Hepatocyte (in vitro differentiated cells): ENCODE results near the gene C1QTNF9B.

Source experiments
- EZH2 ChIP-seq: fragments of 200-600 bp; sonication (generic); IDR thresholded peaks from 2 replicates; pipeline ENCODE4 v1.6.1; 2016; ENCODE audit warnings: antibody characterized with exemption, mild to moderate bottlenecking, borderline replicate concordance
- EZH2phosphoT487 ChIP-seq: fragments of 200-600 bp; sonication (generic); IDR thresholded peaks from one replicate; pipeline ENCODE4 v1.6.1; 2018; ENCODE audit warnings: antibody characterized with exemption, mild to moderate bottlenecking, low read depth, moderate library complexity; ENCODE audit not compliant: unreplicated experiment, severe bottlenecking
- TF ChIP-seq, protein P1 (sequence below): fragments of 200-600 bp; sonication (generic); IDR thresholded peaks from 2 replicates; pipeline ENCODE4 v1.5.1; 2016; ENCODE audit warnings: antibody characterized with exemption, mild to moderate bottlenecking; ENCODE audit not compliant: poor library complexity

DNA sequence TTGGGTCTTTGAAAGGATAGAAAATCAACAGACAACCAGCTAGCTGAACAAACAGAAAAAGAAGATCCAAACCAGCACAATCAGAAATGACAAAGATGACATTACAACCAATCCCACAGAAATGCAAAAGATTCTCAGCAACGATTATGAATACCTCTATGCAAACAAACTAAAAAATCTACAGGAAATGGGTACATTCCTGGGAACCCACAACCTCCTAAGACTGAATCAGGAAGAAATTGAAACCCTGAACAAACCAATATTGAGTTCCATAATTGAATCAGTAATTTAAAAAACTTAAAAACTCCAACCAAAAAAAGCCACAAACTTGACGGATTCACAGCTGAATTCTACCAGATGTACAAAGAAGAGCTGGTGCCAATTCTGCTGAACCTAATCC, 20.9 kb upstream of the C1QTNF9B start:
- TF ChIP-seq, protein P1, sequence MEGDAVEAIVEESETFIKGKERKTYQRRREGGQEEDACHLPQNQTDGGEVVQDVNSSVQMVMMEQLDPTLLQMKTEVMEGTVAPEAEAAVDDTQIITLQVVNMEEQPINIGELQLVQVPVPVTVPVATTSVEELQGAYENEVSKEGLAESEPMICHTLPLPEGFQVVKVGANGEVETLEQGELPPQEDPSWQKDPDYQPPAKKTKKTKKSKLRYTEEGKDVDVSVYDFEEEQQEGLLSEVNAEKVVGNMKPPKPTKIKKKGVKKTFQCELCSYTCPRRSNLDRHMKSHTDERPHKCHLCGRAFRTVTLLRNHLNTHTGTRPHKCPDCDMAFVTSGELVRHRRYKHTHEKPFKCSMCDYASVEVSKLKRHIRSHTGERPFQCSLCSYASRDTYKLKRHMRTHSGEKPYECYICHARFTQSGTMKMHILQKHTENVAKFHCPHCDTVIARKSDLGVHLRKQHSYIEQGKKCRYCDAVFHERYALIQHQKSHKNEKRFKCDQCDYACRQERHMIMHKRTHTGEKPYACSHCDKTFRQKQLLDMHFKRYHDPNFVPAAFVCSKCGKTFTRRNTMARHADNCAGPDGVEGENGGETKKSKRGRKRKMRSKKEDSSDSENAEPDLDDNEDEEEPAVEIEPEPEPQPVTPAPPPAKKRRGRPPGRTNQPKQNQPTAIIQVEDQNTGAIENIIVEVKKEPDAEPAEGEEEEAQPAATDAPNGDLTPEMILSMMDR: no peak
- TF ChIP-seq EZH2phosphoT487: no peak
- no peak for TF ChIP-seq EZH2
